HUES64 (cell line): ENCODE measurements around the gene BLOC1S4.

Source experiments
- H3K27ac ChIP-seq: 2 replicates; pipeline ENCODE4 v1.7.0; 2013; ENCODE audit warnings: low read depth, low read length, inconsistent platforms
- H3K27me3 ChIP-seq: 2 replicates; pipeline ENCODE4 v1.6.1; 2013; ENCODE audit warnings: mild to moderate bottlenecking, low read length; ENCODE audit not compliant: insufficient read depth
- H3K36me3 ChIP-seq: 2 replicates; pipeline ENCODE4 v1.6.1; 2013; ENCODE audit warnings: mild to moderate bottlenecking, low read length; ENCODE audit not compliant: insufficient read depth
- H3K4me1 ChIP-seq: 2 replicates; pipeline ENCODE4 v1.6.1; 2013; ENCODE audit warnings: mild to moderate bottlenecking, low read length, moderate library complexity; ENCODE audit not compliant: insufficient read depth
- H3K4me3 ChIP-seq: 2 replicates; pipeline ENCODE4 v1.5.1; 2013; ENCODE audit warnings: mild to moderate bottlenecking, low read length, moderate library complexity
- H3K9ac ChIP-seq: 2 replicates; pipeline ENCODE4 v1.6.1; 2013; ENCODE audit warnings: mild to moderate bottlenecking, low read depth, low read length
- H3K9me3 ChIP-seq: 2 replicates; pipeline ENCODE4 v1.6.1; 2013; ENCODE audit warnings: low read depth, low read length; ENCODE audit not compliant: insufficient read depth
- WGBS: fragments of 150-250, 120-280 bp; methylation state at CpG from one replicate; pipeline ENCODE4 v1.1.7; 2013; ENCODE audit warnings: missing lambda C conversion rate; 5-methylcytosine and 5-hydroxymethylcytosine counted together

BLOC1S4 gene

GRCh38 chr4:6680372-6681034 lies 35.5 kb upstream of the BLOC1S4 start:
- peaks cover 18% of the 10 kb centered on the region for H3K36me3 ChIP-seq
- no peak overlapping the region for H3K4me3 ChIP-seq
- no peak overlapping the region for H3K27ac ChIP-seq
- peaks cover 6% of the 10 kb centered on the region; the same call in 1 of the 2 replicates for H3K4me1 ChIP-seq
- 84% methylated on average over 10 of the region's 10 CpGs for WGBS
- no peaks in the 10 kb centered on the region for H3K9me3 ChIP-seq
- no peak overlapping the region for H3K9ac ChIP-seq
- no peaks in the 10 kb centered on the region for H3K27me3 ChIP-seq

DNA sequence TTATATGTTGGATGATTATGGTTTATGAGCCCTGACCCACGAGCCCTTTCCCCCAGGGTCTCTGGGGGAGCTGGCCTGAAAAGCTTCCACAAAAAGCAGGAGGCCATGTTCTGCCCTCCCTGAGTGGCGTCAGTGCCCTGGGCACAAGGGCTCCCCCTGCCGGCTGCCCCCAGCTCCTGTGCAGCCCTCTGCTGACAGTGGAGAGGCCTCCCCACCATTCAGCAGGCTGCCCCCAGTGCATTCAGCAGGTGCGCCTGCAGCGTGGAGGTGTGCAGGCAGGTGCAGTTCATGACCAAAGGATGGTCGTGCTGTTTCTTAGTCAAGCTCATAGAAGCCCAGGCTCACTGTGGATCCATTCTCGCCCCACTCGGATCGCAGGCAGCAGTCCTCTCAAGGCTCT lies 34.8 kb upstream of the BLOC1S4 start:
- no peaks in the 10 kb centered on the region for H3K9me3 ChIP-seq
- no peak overlapping the region for H3K27ac ChIP-seq
- H3K4me1 ChIP-seq, result no peaks in the 10 kb centered on the region
- no peak overlapping the region for H3K4me3 ChIP-seq
- 91% methylated on average over 9 of the region's 9 CpGs for WGBS
- H3K36me3 ChIP-seq, result peaks cover 11% of the 10 kb centered on the region
- H3K27me3 ChIP-seq, result no peaks in the 10 kb centered on the region
- H3K9ac ChIP-seq, result no peak overlapping the region

- Histone ChIP-seq H3K9me3 (peaks cover 2% of the 10 kb centered on the region; the same call in 1 of the 2 replicates), H3K27ac (no peak overlapping the region), H3K36me3 (no peaks in the 10 kb centered on the region), H3K4me1 (no peaks in the 10 kb centered on the region; the same call in 1 of the 2 replicates), H3K27me3 (no peaks in the 10 kb centered on the region), H3K4me3 (no peak overlapping the region), H3K9ac (no peak overlapping the region)
- 93% methylated on average over 11 of the region's 11 CpGs for WGBS
Observed at GRCh38 chr4:6682862-6683590, 32.9 kb upstream of the BLOC1S4 start.

DNA sequence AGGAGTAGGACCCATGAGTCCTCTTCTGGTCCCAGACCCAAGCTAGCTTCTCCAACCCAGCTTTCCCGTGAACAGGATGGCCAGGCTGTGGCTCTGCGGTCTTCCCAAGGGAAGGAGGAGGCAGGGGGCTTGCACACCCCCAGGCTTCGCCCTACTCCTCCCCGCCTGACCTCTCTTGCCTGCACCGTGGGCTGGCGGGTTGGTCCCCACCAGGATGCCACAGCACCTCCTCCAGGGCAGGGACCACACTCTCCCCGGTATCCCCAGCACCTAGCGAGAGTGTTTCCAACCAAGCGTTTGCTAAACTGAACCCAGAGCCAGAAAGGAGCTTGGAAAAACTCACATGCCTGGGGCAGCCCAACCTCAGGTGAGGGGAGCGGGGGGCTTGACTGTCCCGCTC lies 31.3 kb upstream of the BLOC1S4 start:
- Histone ChIP-seq H3K9me3 (peaks cover 2% of the 10 kb centered on the region; the same call in 1 of the 2 replicates), H3K27ac (no peak overlapping the region), H3K36me3 (no peaks in the 10 kb centered on the region), H3K4me3 (no peak overlapping the region), H3K27me3 (no peaks in the 10 kb centered on the region), H3K4me1 (peaks cover 14% of the 10 kb centered on the region), H3K9ac (no peak overlapping the region)
- WGBS, result 90% methylated on average over 11 of the region's 11 CpGs

GRCh38 chr4:6686104-6686787 lies 29.7 kb upstream of the BLOC1S4 start:
- H3K36me3 ChIP-seq, result no peaks in the 10 kb centered on the region
- no peak overlapping the region for H3K4me3 ChIP-seq
- H3K27me3 ChIP-seq, result no peaks in the 10 kb centered on the region
- H3K4me1 ChIP-seq, result peaks cover 14% of the 10 kb centered on the region
- H3K27ac ChIP-seq, result no peak overlapping the region
- H3K9ac ChIP-seq, result no peak overlapping the region
- WGBS, result 91% methylated on average over 4 of the region's 4 CpGs
- H3K9me3 ChIP-seq, result peaks cover 2% of the 10 kb centered on the region; the same call in 1 of the 2 replicates

- H3K4me1 ChIP-seq, result peaks cover 14% of the 10 kb centered on the region
- 80% methylated on average over 24 of the region's 24 CpGs for WGBS
- H3K27me3 ChIP-seq, result no peaks in the 10 kb centered on the region
- H3K4me3 ChIP-seq, result no peak overlapping the region
- no peaks in the 10 kb centered on the region for H3K36me3 ChIP-seq
- H3K9me3 ChIP-seq, result peaks cover 2% of the 10 kb centered on the region; the same call in 1 of the 2 replicates
- no peak overlapping the region; the same call in 1 of the 2 replicates for H3K9ac ChIP-seq
- peak overlapping the region; percentile 59 for H3K27ac ChIP-seq
Observed at GRCh38 chr4:6687947-6688878, 27.8 kb upstream of the BLOC1S4 start.

- Histone ChIP-seq H3K4me3 (no peak overlapping the region), H3K27me3 (no peaks in the 10 kb centered on the region), H3K9ac (no peak overlapping the region; the same call in 1 of the 2 replicates), H3K36me3 (no peaks in the 10 kb centered on the region), H3K27ac (peak overlapping the region; percentile 59), H3K4me1 (peaks cover 14% of the 10 kb centered on the region), H3K9me3 (peaks cover 2% of the 10 kb centered on the region; the same call in 1 of the 2 replicates)
- 34% methylated on average over 23 of the region's 23 CpGs for WGBS
Observed at GRCh38 chr4:6688879-6689505, 27.0 kb upstream of the BLOC1S4 start.

DNA sequence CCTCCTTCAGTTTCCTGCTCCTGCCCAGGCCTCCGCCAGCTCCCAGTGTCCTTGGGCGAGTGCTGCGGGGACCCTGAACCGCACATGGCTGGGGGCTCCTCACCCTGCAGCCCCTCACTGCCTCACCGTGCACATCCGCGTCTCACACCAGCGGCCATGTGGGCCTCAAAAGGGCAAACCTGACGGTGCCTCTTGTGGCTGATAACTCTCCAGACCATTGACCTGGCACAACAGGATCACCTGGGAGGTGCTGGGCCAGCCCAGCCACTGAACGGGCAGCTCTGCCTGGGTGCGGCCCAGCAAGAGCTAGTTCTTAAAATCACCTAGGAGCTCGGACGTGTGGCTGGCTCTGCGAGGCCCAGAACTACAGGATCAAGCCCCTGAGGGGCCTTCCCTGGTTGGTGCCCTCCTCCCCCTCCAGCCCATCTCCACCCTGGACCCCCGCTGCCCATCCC lies 26.4 kb upstream of the BLOC1S4 start:
- Histone ChIP-seq H3K27ac (peak overlapping the region; percentile 59), H3K9ac (no peak overlapping the region), H3K4me3 (no peak overlapping the region), H3K4me1 (peaks cover 14% of the 10 kb centered on the region), H3K36me3 (no peaks in the 10 kb centered on the region), H3K9me3 (peaks cover 2% of the 10 kb centered on the region; the same call in 1 of the 2 replicates), H3K27me3 (no peaks in the 10 kb centered on the region)
- 77% methylated on average over 15 of the region's 15 CpGs for WGBS

DNA sequence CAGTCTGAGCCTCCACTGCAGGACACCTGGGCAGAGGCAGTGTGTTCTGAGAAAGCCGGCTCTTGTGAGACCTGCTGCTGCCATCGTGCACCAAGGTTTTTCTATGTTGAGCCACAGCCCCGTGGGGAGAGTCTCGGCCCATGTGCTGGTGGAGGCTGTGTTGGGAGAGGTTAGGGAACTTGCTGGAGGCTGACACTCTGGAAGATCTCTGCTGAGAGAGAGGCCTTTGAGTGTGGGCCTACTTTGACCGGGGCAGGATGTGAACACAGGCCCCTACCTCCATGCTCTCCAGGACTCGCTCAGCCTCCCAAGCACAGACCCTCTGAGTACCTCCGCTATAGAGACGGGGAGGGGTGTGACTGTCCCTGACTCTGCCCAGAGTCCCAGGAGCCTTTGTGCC lies 23.6 kb upstream of the BLOC1S4 start:
- WGBS, result 91% methylated on average over 8 of the region's 8 CpGs
- Histone ChIP-seq H3K9ac (no peak overlapping the region), H3K27ac (no peak overlapping the region), H3K4me1 (peaks cover 14% of the 10 kb centered on the region), H3K4me3 (no peak overlapping the region), H3K27me3 (no peaks in the 10 kb centered on the region), H3K9me3 (no peaks in the 10 kb centered on the region; the same call in 1 of the 2 replicates), H3K36me3 (no peaks in the 10 kb centered on the region)

DNA sequence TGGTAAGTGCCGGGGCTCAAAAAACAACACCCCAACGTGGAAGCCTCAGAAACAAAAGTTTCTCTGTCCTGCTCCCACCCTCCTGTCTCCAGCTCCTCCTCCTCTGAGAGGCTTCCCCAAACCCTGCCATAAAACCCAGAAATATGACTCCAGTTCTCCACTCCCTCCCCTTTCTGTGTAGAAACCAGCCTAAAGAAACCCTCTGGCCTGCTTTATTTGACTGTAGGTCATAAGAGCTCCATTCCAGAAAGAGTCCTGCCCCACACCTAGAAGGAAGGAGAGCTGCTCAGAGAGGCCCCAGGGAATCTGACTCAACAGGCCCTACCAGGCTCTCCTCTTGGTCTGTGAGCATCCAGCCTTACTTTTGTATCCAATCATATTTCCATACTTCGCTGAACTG lies 23.2 kb upstream of the BLOC1S4 start:
- peaks cover 14% of the 10 kb centered on the region for H3K4me1 ChIP-seq
- no peaks in the 10 kb centered on the region for H3K36me3 ChIP-seq
- H3K9me3 ChIP-seq, result no peaks in the 10 kb centered on the region; the same call in 1 of the 2 replicates
- no peak overlapping the region for H3K4me3 ChIP-seq
- H3K27me3 ChIP-seq, result no peaks in the 10 kb centered on the region
- no peak overlapping the region for H3K9ac ChIP-seq
- WGBS, result 83% methylated on average over 3 of the region's 3 CpGs
- H3K27ac ChIP-seq, result no peak overlapping the region
